GM18861 (cell line): Measurements from ENCODE around the gene MOB4.
"Not testable (repeated sequence)": the region's sequence is repeated elsewhere in the genome, so short reads cannot be mapped to it uniquely, and the experiment has no call there.

Experiments used
- ATAC-seq: cut with Tn5 transposase; IDR thresholded peaks from one replicate; pipeline ENCODE4 v1.9.1; 2021; ENCODE audit not compliant: unreplicated experiment

Gene MOB4

GRCh38 chr2:197587255-197587654 lies 71.4 kb downstream of the MOB4 start:
- ATAC-seq = not testable (repeated sequence)

- no peak for ATAC-seq
Measured at GRCh38 chr2:197591339-197592072, 75.6 kb downstream of the MOB4 start.

GRCh38 chr2:197596766-197597165 lies 80.9 kb downstream of the MOB4 start:
- ATAC-seq = no peak

GRCh38 chr2:197597166-197597565 lies 81.3 kb downstream of the MOB4 start:
- no peak for ATAC-seq

- ATAC-seq = no peak
Measured at GRCh38 chr2:197598450-197598849, 82.6 kb downstream of the MOB4 start.

GRCh38 chr2:197599285-197599965 lies 83.6 kb downstream of the MOB4 start:
- ATAC-seq = peak; percentile 60

- no peak for ATAC-seq
Measured at GRCh38 chr2:197600306-197600705, 84.4 kb downstream of the MOB4 start.

- peak; percentile 33 for ATAC-seq
Measured at GRCh38 chr2:197601726-197602125, 85.9 kb downstream of the MOB4 start.
